ENCODE results near the gene TPI1.
"Not testable (repeated sequence)": the region's sequence is repeated elsewhere in the genome, so short reads cannot be mapped to it uniquely, and the experiment has no call there.

TPI1 gene

GRCh38 chr12:6869049-6870021 lies 2.0 kb downstream of the TPI1 start:
- DNase-seq: peak; percentile 84 to 88

- DNase-seq: not testable (repeated sequence)
Observed at GRCh38 chr12:6870304-6870703, 3.0 kb downstream of the TPI1 start.

GRCh38 chr12:6871052-6871957 lies 4.0 kb downstream of the TPI1 start:
- peak; percentile 37 to 66 for DNase-seq

GRCh38 chr12:6872073-6873048 lies 5.0 kb downstream of the TPI1 start:
- DNase-seq: peak; percentile 88 to 90

- DNase-seq: peak; percentile 100
Observed at GRCh38 chr12:6873094-6874014, 6.0 kb downstream of the TPI1 start, which contains the start of gene SPSB2. Gene SPSB2 (minus strand): TSS chr12:6873303. CDS start chr12:6872901, 402 bp downstream.

- not testable (repeated sequence) for DNase-seq
Observed at GRCh38 chr12:6874015-6874368, 6.7 kb downstream of the TPI1 start.

- DNase-seq: not testable (repeated sequence)
Observed at GRCh38 chr12:6879824-6880223, 12.5 kb downstream of the TPI1 start.

GRCh38 chr12:6883252-6883651 lies 15.9 kb downstream of the TPI1 start:
- DNase-seq: no peak

- no peak for DNase-seq
Observed at GRCh38 chr12:6883683-6884082, 16.4 kb downstream of the TPI1 start.

GRCh38 chr12:6884539-6884938 lies 17.2 kb downstream of the TPI1 start:
- DNase-seq: no peak

- not testable (repeated sequence) for DNase-seq
Observed at GRCh38 chr12:6886206-6886999, 19.1 kb downstream of the TPI1 start.

- no peak for DNase-seq
Observed at GRCh38 chr12:6887460-6887859, 20.1 kb downstream of the TPI1 start.

GRCh38 chr12:6888360-6888759 lies 21.0 kb downstream of the TPI1 start:
- DNase-seq: no peak

GRCh38 chr12:6888794-6889193 lies 21.5 kb downstream of the TPI1 start:
- DNase-seq: not testable (repeated sequence)

- DNase-seq: not testable (repeated sequence)
Observed at GRCh38 chr12:6889775-6890573, 22.6 kb downstream of the TPI1 start.

- DNase-seq: peak; percentile 100
Observed at GRCh38 chr12:6890789-6891645, 23.7 kb downstream of the TPI1 start.

GRCh38 chr12:6891646-6892001 lies 24.3 kb downstream of the TPI1 start:
- no peak for DNase-seq

GRCh38 chr12:6892683-6893082 lies 25.4 kb downstream of the TPI1 start:
- DNase-seq: not testable (repeated sequence)

All from stimulated activated CD4-positive, alpha-beta T cell treated with anti-CD3 and anti-CD28 coated beads, Interleukin-2, amount 100 ng/mL, for 24 hours (primary cell).